Hepatocyte (in vitro differentiated cells): ENCODE measurements around the gene SETD1A. TPM values are rescaled to one million over a fixed set of nuclear protein-coding genes. Genes with fewer than 3 reads are reported as not detected.
A peak's percentile ranks its signal among the peaks of the same experiment; 100 is the strongest.

Experiments used
- DNase-seq: peaks from one replicate; pipeline ENCODE4 v3.0.0-alpha.2; 2016; ENCODE audit warnings: low spot score
- H2AFZ ChIP-seq: fragments of 200-600 bp; sonication (generic); 2 replicates; pipeline ENCODE4 v1.6.0; 2016; ENCODE audit warnings: antibody characterized with exemption, mild to moderate bottlenecking
- H3K27ac ChIP-seq: fragments of 200-600 bp; sonication (generic); 2 replicates; pipeline ENCODE4 v1.5.1; 2016; ENCODE audit warnings: mild to moderate bottlenecking
- H3K27me3 ChIP-seq: fragments of 200-600 bp; sonication (generic); 2 replicates; pipeline ENCODE4 v1.6.1; 2016
- H3K36me3 ChIP-seq: fragments of 200-600 bp; sonication (generic); replicated peaks from 2 replicates; pipeline ENCODE4 v1.5.1; 2016; ENCODE audit warnings: low read depth; ENCODE audit not compliant: insufficient read depth
- H3K4me1 ChIP-seq: fragments of 200-600 bp; sonication (generic); 2 replicates; pipeline ENCODE4 v1.5.1; 2016; ENCODE audit warnings: mild to moderate bottlenecking, moderate library complexity; ENCODE audit not compliant: insufficient read depth
- H3K4me2 ChIP-seq: fragments of 200-600 bp; sonication (generic); 2 replicates; pipeline ENCODE4 v1.6.0; 2016
- H3K4me3 ChIP-seq: fragments of 200-600 bp; sonication (generic); 2 replicates; pipeline ENCODE4 v1.5.1; 2016; ENCODE audit warnings: mild to moderate bottlenecking
- H3K79me2 ChIP-seq: fragments of 200-600 bp; sonication (generic); 2 replicates; pipeline ENCODE4 v1.6.0; 2017; ENCODE audit warnings: mild to moderate bottlenecking
- H3K9me2 ChIP-seq: fragments of 200-600 bp; sonication (generic); replicated peaks from 2 replicates; pipeline ENCODE4 v1.6.0; 2017; ENCODE audit warnings: mild to moderate bottlenecking; ENCODE audit not compliant: insufficient read depth
- H3K9me3 ChIP-seq: fragments of 200-600 bp; sonication (generic); 2 replicates; pipeline ENCODE4 v1.5.1; 2016; ENCODE audit warnings: low read depth, mild to moderate bottlenecking
- H4K20me1 ChIP-seq: fragments of 200-600 bp; sonication (generic); 2 replicates; pipeline ENCODE4 v1.6.0; 2016; ENCODE audit warnings: mild to moderate bottlenecking; ENCODE audit not compliant: insufficient read depth, poor library complexity, severe bottlenecking
- CTCF ChIP-seq: fragments of 200-600 bp; sonication (generic); IDR thresholded peaks from 2 replicates; pipeline ENCODE4 v1.5.1; 2016; ENCODE audit warnings: antibody characterized with exemption, mild to moderate bottlenecking; ENCODE audit not compliant: poor library complexity
- EZH2 ChIP-seq: fragments of 200-600 bp; sonication (generic); IDR thresholded peaks from 2 replicates; pipeline ENCODE4 v1.6.1; 2016; ENCODE audit warnings: antibody characterized with exemption, mild to moderate bottlenecking, borderline replicate concordance
- EZH2phosphoT487 ChIP-seq: fragments of 200-600 bp; sonication (generic); IDR thresholded peaks from one replicate; pipeline ENCODE4 v1.6.1; 2018; ENCODE audit warnings: antibody characterized with exemption, mild to moderate bottlenecking, low read depth, moderate library complexity; ENCODE audit not compliant: unreplicated experiment, severe bottlenecking
- WGBS: methylation state at CpG from one replicate; pipeline ENCODE4 v1.1.6; 2016; ENCODE audit warnings: low lambda C conversion rate; ENCODE audit errors: missing lambda C conversion rate; 5-methylcytosine and 5-hydroxymethylcytosine counted together
- polyA plus RNA-seq: library from polyadenylated mRNA; unstranded; fragments of >200 nt; fragmentation: Nextera tagmentation; extraction: Ambion mirVana; gene quantifications from 2 replicates; pipeline ENCODE4 v1.2.1, GENCODE V29; 2016
- total RNA-seq: library from RNA; depleted of rRNA; stranded (reverse); fragments of >200 nt; gene quantifications from 2 replicates; pipeline ENCODE4 v1.2.3, GENCODE V29; 2014

The SETD1A gene
- total and polyA plus RNA-seq, 2 experiments from 2014 or later, result 2.2 to 2.7 TPM

GRCh38 chr16:30953511-30954124 is 3.9 kb upstream of the SETD1A start:
- no peaks in the 10 kb centered on the region for H4K20me1 ChIP-seq

DNA sequence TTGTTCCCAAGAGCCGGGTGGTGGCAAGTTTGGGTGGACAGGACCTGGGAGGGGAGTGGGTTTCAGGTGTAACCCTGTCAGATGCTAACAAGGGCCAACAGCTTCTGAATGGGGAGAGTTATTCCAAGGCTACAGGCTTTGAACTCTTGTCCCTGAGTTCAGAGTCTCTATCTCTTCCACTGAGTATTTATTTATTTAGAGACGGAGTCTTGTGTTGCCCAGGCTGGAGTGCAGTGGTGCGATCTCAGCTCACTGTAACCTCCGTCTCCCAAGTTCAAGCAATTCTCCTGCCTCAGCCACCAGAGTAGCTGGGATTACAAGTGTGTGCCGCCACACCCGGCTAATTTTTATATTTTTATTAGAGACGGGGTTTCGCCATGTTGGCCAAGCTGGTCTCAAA is 2.6 kb upstream of the SETD1A start:
- Histone ChIP-seq H2AFZ (no peak overlapping the region), H3K4me1 (peaks cover 22% of the 10 kb centered on the region), H3K27me3 (no peaks in the 10 kb centered on the region), H4K20me1 (peaks cover under 1% of the 10 kb centered on the region), H3K27ac (no peak overlapping the region), H3K36me3 (no peaks in the 10 kb centered on the region), H3K79me2 (peaks cover 30% of the 10 kb centered on the region), H3K4me2 (no peak overlapping the region), H3K9me2 (no peaks in the 10 kb centered on the region), H3K9me3 (no peaks in the 10 kb centered on the region), H3K4me3 (no peak overlapping the region)
- WGBS, result 84% methylated on average over 8 of the region's 8 CpGs
- no peak for DNase-seq
- TF ChIP-seq EZH2 (no peak), CTCF (no peak), EZH2phosphoT487 (no peak)

More at GRCh38 chr16:30953511-30954124, 3.9 kb upstream of the SETD1A start:
- Histone ChIP-seq H3K9me2 (no peaks in the 10 kb centered on the region), H2AFZ (no peak overlapping the region), H3K4me2 (no peak overlapping the region), H3K27ac (no peak overlapping the region), H3K4me3 (no peak overlapping the region), H3K9me3 (no peaks in the 10 kb centered on the region), H3K4me1 (peaks cover 17% of the 10 kb centered on the region), H3K36me3 (no peaks in the 10 kb centered on the region), H3K79me2 (peaks cover 28% of the 10 kb centered on the region), H3K27me3 (no peaks in the 10 kb centered on the region)
- TF ChIP-seq EZH2phosphoT487 (no peak), CTCF (peak; percentile 62), EZH2 (no peak)
- DNase-seq, result peak; percentile 88
- WGBS, result 50% methylated on average over 11 of the region's 15 CpGs

GRCh38 chr16:30956601-30957455 is 726 bp upstream of the SETD1A start:
- TF ChIP-seq CTCF (peak; percentile 21), EZH2 (no peak)
- Histone ChIP-seq H3K9me3 (no peaks in the 10 kb centered on the region), H3K4me1 (peaks cover 8% of the 10 kb centered on the region), H3K4me3 (peak overlapping the region; percentile 93), H2AFZ (peak overlapping the region; percentile 97), H3K27me3 (no peaks in the 10 kb centered on the region), H4K20me1 (peaks cover 5% of the 10 kb centered on the region), H3K9me2 (no peaks in the 10 kb centered on the region), H3K4me2 (peak overlapping the region; percentile 80), H3K27ac (peak overlapping the region; percentile 100), H3K79me2 (peaks cover 20% of the 10 kb centered on the region), H3K36me3 (no peaks in the 10 kb centered on the region)
- 37% methylated on average over 38 of the region's 42 CpGs for WGBS
- DNase-seq, result peak; percentile 93
